ENCODE measurements around the gene CLCN7. TPM values are rescaled to one million over a fixed set of nuclear protein-coding genes. Genes with fewer than 3 reads are reported as not detected.

CLCN7 gene
- total RNA-seq, 1 experiment from 2014 or later, result 70.0 TPM

DNA sequence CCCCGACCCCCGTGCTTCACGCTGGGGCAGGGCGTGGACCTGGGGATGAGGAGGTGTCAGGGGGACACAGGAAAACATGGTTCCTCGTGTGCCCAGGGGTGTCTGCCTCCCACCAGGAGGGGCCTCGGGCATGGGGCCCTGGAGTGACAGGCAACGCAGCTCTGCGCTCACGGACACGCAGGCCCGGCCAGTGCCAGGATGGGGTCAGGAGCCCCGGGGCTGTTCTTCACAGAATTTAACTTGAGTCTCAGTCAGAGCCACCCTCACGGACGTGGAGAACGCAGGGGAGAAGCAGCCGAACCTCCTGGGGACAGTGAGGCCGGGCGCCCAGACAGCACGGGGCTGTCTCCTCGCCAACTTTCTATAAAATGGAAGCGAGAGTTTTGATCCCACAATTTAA lies 77.0 kb downstream of the CLCN7 start:
- H3K79me2 ChIP-seq (ENCODE audit: insufficient read depth, low read length), result no peaks in the 10 kb centered on the region
- H3T11ph ChIP-seq (ENCODE audit: low read length), result no peak overlapping the region
- H3K27me3 ChIP-seq (ENCODE audit: insufficient read depth, low read length), result no peaks in the 10 kb centered on the region
- Mint-ChIP-seq H3K4me1 (no peaks in the 10 kb centered on the region), H3K36me3 (ENCODE audit: insufficient read depth in 1 of 3, low read depth in 3 of 3) (peaks cover 7 to 40% (median 34%) of the 10 kb centered on the region in 3 experiments; a peak in 6 of 7 replicates), H3K27ac (no peak overlapping the region), H3K4me3 (no peak overlapping the region), H3K9me3 (no peaks in the 10 kb centered on the region), H3K27me3 (ENCODE audit: low read depth) (no peaks in the 10 kb centered on the region)
- no peaks in the 10 kb centered on the region for H3K9me3 ChIP-seq (ENCODE audit: control insufficient read depth, low read depth, low read length)
- no peaks in the 10 kb centered on the region for H4K20me1 ChIP-seq (ENCODE audit: control insufficient read depth, insufficient read depth, insufficient read length)
- no peak overlapping the region for H3K14ac ChIP-seq (ENCODE audit: insufficient read depth, low read length)
- no peak overlapping the region for H4K8ac ChIP-seq (replicated peaks; ENCODE audit: insufficient read length, low read depth, low read length)
- H3K27ac ChIP-seq (ENCODE audit: insufficient read length, low read depth, low read length), result no peak overlapping the region
- no CpG with 5 or more reads among the region's 21 CpGs for WGBS (ENCODE audit: extremely low coverage, insufficient read length, low lambda C conversion rate)
- no peak overlapping the region for H2AFZ ChIP-seq (ENCODE audit: low read length)
- H3K79me1 ChIP-seq (ENCODE audit: insufficient read depth, low read depth, low read length, poor library complexity, severe bottlenecking), result no peaks in the 10 kb centered on the region
- H2BK15ac ChIP-seq (ENCODE audit: low read depth, low read length), result no peak overlapping the region
- no peak overlapping the region for H2BK5ac ChIP-seq (ENCODE audit: insufficient read length, low read length)
- H4K5ac ChIP-seq (ENCODE audit: insufficient read length, low read depth, low read length), result no peak overlapping the region
- H3K18ac ChIP-seq (ENCODE audit: insufficient read length, low read depth, low read length), result no peak overlapping the region
- no peak overlapping the region for H3K56ac ChIP-seq (ENCODE audit: insufficient read length, low read depth, low read length)
- no peak overlapping the region for H2BK20ac ChIP-seq (ENCODE audit: low read depth, low read length, poor library complexity, severe bottlenecking)
- H4K91ac ChIP-seq (ENCODE audit: insufficient read length, low read depth, low read length), result no peak overlapping the region
- H3K4me1 ChIP-seq (ENCODE audit: insufficient read depth, low read length), result no peaks in the 10 kb centered on the region
- no peak overlapping the region for H2BK120ac ChIP-seq (ENCODE audit: low read depth, low read length, poor library complexity, severe bottlenecking)
- no peak overlapping the region for H3K4ac ChIP-seq (ENCODE audit: low read depth, low read length)
- TF ChIP-seq CTCF (conservative IDR thresholded peaks at IDR 0.05), result no peak
- H3K23me2 ChIP-seq (ENCODE audit: insufficient read length, low read depth, low read length, poor library complexity, severe bottlenecking), result no peaks in the 10 kb centered on the region
- no peak overlapping the region for H2BK12ac ChIP-seq (ENCODE audit: insufficient read length, low read depth, low read length)
- H3K9ac ChIP-seq (ENCODE audit: extremely low read depth, insufficient read length, low read length), result no peak overlapping the region
- DNase-seq, result no peak
- no peak overlapping the region for H3K23ac ChIP-seq (ENCODE audit: insufficient read length, low read depth, low read length)
- no peak overlapping the region for H3K4me2 ChIP-seq (ENCODE audit: insufficient read depth, insufficient read length, low read length)
- no peak overlapping the region for H2AK5ac ChIP-seq (ENCODE audit: insufficient read length, low read length)
